Skeletal muscle satellite cell (primary cell): ENCODE data around the gene LAIR1.

ENCODE experiments used
- H3K27me3 ChIP-seq: 2 replicates; pipeline ENCODE4 v1.7.0; 2013; ENCODE audit warnings: low read length; ENCODE audit not compliant: control insufficient read depth, insufficient read depth
- H3K36me3 ChIP-seq: 2 replicates; pipeline ENCODE4 v1.7.0; 2013; ENCODE audit warnings: mild to moderate bottlenecking, control low read depth, low read length; ENCODE audit not compliant: insufficient read depth
- H3K4me1 ChIP-seq: 2 replicates; pipeline ENCODE4 v1.7.0; 2013; ENCODE audit warnings: low read length; ENCODE audit not compliant: control insufficient read depth, insufficient read depth
- H3K4me2 ChIP-seq: 2 replicates; pipeline ENCODE4 v1.7.0; 2013; ENCODE audit warnings: mild to moderate bottlenecking, low read length
- H3K4me3 ChIP-seq: 2 replicates; pipeline ENCODE4 v1.7.0; 2013; ENCODE audit warnings: low read length
- H3K9ac ChIP-seq: 2 replicates; pipeline ENCODE4 v1.7.0; 2013; ENCODE audit warnings: mild to moderate bottlenecking, low read depth, low read length, moderate library complexity
- H3K9me3 ChIP-seq: replicated peaks from 2 replicates; pipeline ENCODE4 v1.7.0; 2013; ENCODE audit warnings: mild to moderate bottlenecking, control low read depth, low read length

Gene LAIR1

DNA sequence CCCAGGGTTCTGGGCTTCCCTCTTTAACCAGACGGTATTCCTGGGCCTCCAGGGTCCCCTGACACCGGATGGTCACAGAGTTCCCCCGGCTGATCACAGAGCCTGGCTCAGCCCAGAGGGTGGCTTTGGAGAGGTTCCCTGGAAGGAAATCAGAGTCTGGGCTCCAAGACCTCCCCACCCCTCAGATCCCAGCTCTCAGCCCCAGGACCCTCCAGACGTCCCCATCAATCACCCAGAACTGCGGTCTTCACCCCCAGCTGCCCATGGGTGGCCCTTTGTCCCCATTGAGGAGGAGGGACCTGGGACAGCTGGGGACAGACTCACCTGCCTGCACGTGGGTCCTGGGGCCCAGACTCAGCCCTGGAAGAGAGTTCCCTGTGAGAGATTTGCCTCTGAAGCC lies 52.7 kb downstream of the LAIR1 start:
- Histone ChIP-seq H3K4me2 (no peak overlapping the region), H3K9me3 (no peaks in the 10 kb centered on the region), H3K27me3 (no peaks in the 10 kb centered on the region), H3K36me3 (no peaks in the 10 kb centered on the region), H3K4me1 (no peaks in the 10 kb centered on the region), H3K4me3 (no peak overlapping the region), H3K9ac (no peak overlapping the region)

- Histone ChIP-seq H3K4me2 (no peak overlapping the region), H3K9me3 (no peaks in the 10 kb centered on the region), H3K9ac (no peak overlapping the region), H3K4me1 (no peaks in the 10 kb centered on the region), H3K27me3 (no peaks in the 10 kb centered on the region), H3K4me3 (no peak overlapping the region), H3K36me3 (no peaks in the 10 kb centered on the region)
Observed at GRCh38 chr19:54311486-54311885, 53.2 kb downstream of the LAIR1 start.

DNA sequence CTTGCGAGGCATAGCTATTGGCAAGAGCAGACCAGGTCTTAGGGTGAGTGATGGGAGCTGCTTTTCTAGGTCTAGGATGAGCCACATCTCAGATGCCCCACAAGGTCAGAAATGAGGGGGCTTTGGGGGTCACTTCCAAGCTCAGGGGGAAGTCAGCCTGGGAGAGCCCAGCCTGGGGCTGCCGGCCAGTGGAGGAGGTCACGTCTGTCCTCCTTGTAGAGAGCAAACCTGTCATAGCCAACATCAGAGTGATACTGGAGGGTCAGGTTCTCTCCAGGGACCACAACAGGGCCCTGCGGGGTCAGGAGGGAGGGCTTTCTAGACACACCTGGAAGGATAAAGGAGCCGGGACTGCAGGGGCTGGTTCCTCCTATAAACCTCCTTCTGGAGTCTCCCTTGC lies 54.2 kb downstream of the LAIR1 start:
- Histone ChIP-seq H3K4me3 (no peak overlapping the region), H3K9me3 (no peaks in the 10 kb centered on the region), H3K4me1 (no peaks in the 10 kb centered on the region), H3K9ac (no peak overlapping the region), H3K36me3 (no peaks in the 10 kb centered on the region), H3K27me3 (no peaks in the 10 kb centered on the region), H3K4me2 (no peak overlapping the region)

DNA sequence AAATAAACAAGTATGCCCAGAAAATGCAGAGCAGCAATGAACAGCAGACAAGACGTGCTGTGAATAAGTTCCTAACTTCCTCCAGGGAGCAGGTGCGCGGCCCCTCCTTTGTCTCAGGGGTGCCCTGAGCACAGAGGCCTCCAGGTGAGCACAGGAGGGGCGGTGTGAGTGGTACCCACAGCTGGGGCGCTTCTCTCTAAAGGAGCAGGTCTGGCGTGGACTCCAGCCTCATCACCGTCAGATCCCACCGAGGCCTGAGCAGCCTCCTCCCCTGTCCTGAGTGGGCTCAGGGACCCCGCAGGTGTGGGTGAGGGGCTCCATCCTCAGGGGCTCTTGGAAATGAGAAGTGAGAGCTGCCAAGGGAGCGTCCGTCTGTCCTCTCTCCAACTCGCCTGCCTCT lies 54.9 kb downstream of the LAIR1 start:
- H3K4me2 ChIP-seq: no peak overlapping the region
- H3K36me3 ChIP-seq: no peaks in the 10 kb centered on the region
- H3K9ac ChIP-seq: no peak overlapping the region
- H3K4me1 ChIP-seq: no peaks in the 10 kb centered on the region
- no peaks in the 10 kb centered on the region for H3K27me3 ChIP-seq
- no peaks in the 10 kb centered on the region for H3K9me3 ChIP-seq
- no peak overlapping the region for H3K4me3 ChIP-seq

- no peaks in the 10 kb centered on the region for H3K4me1 ChIP-seq
Observed at GRCh38 chr19:54307389-54308020, 57.2 kb downstream of the LAIR1 start.

GRCh38 chr19:54305141-54305540 lies 59.6 kb downstream of the LAIR1 start:
- no peaks in the 10 kb centered on the region for H3K9me3 ChIP-seq
- no peaks in the 10 kb centered on the region for H3K27me3 ChIP-seq
- no peak overlapping the region for H3K4me3 ChIP-seq
- no peak overlapping the region for H3K9ac ChIP-seq
- H3K4me2 ChIP-seq: no peak overlapping the region
- no peaks in the 10 kb centered on the region for H3K4me1 ChIP-seq
- H3K36me3 ChIP-seq: no peaks in the 10 kb centered on the region

More at GRCh38 chr19:54307389-54308020, 57.2 kb downstream of the LAIR1 start:
- Histone ChIP-seq H3K36me3 (no peaks in the 10 kb centered on the region), H3K4me2 (no peak overlapping the region), H3K27me3 (no peaks in the 10 kb centered on the region), H3K9me3 (no peaks in the 10 kb centered on the region), H3K4me3 (no peak overlapping the region), H3K9ac (no peak overlapping the region)

- no peak overlapping the region for H3K9ac ChIP-seq
- H3K4me2 ChIP-seq: no peak overlapping the region
- H3K4me3 ChIP-seq: no peak overlapping the region
- H3K4me1 ChIP-seq: no peaks in the 10 kb centered on the region
- no peaks in the 10 kb centered on the region for H3K27me3 ChIP-seq
- no peaks in the 10 kb centered on the region for H3K36me3 ChIP-seq
- H3K9me3 ChIP-seq: no peaks in the 10 kb centered on the region
Observed at GRCh38 chr19:54302257-54302656, 62.5 kb downstream of the LAIR1 start.
